AG04450 (cell line): ENCODE measurements around the gene TACC2. TPM values are rescaled to one million over a fixed set of nuclear protein-coding genes. Genes with fewer than 3 reads are reported as not detected.

Source experiments
- CTCF ChIA-PET: fragments of 300-600, 350-600 bp; formaldehyde crosslinking; extraction: SDS; loops from one replicate; lab custom pipeline; 2022; ENCODE audit warnings: antibody characterized with exemption, inconsistent platforms; lab: Charles Lee
- POLR2A ChIA-PET: fragments of 350-600 bp; formaldehyde crosslinking; extraction: SDS; loops from one replicate; lab custom pipeline; 2021; ENCODE audit warnings: antibody characterized with exemption, inconsistent platforms; lab: Yijun Ruan, JAX
- DNase-seq: peaks from one replicate; pipeline ENCODE4 v3.0.0-alpha.2; 2011; ENCODE audit warnings: low read depth, low spot score
- H3K27ac ChIP-seq: one replicate; pipeline ENCODE4 v1.5.1; 2012; ENCODE audit warnings: low read depth, low read length, control low read depth
- H3K27me3 ChIP-seq: one replicate; pipeline ENCODE4 v1.6.0; 2012; ENCODE audit warnings: low read length; ENCODE audit not compliant: control insufficient read depth, insufficient read depth
- H3K4me3 ChIP-seq: 2 replicates; pipeline ENCODE4 v1.5.1; 2011; ENCODE audit warnings: mild to moderate bottlenecking, low read depth, low read length, control low read depth
- H3K9me3 ChIP-seq: 2 replicates; pipeline ENCODE4 v1.5.1; 2012; ENCODE audit warnings: low read length; ENCODE audit not compliant: control insufficient read depth, insufficient read depth
- CTCF ChIP-seq: IDR thresholded peaks from 2 replicates; pipeline ENCODE4 v1.5.1; 2011; ENCODE audit warnings: low read depth, low read length, control low read depth, inconsistent platforms
- polyA plus RNA-seq: library from polyadenylated mRNA; depleted of rRNA; stranded (reverse); fragments of >200 nt; gene quantifications from 2 replicates; pipeline ENCODE4 v1.2.3, GENCODE V29; 2011

Gene TACC2
- polyA plus RNA-seq, 1 experiment, result 16.8 TPM

GRCh38 chr10:122207596-122207995 is 218.6 kb downstream of the TACC2 start:
- Histone ChIP-seq H3K27me3 (no peaks in the 10 kb centered on the region), H3K9me3 (no peaks in the 10 kb centered on the region), H3K4me3 (no peak overlapping the region), H3K27ac (no peak overlapping the region)
- CTCF ChIA-PET, result interaction anchor here (0.9 to 3.0 kb wide), 3 partner anchors 13 to 66 kb away, joined by 3 to 14 read pairs (median 3); no protein-coding TSS in a partner anchor
- DNase-seq, result peak; percentile 36
- TF ChIP-seq CTCF, result no peak
- POLR2A ChIA-PET, result interaction anchor here (0.6 to 0.9 kb wide), 2 partner anchors 25 to 58 kb away, joined by 3 to 5 read pairs; no protein-coding TSS in a partner anchor

GRCh38 chr10:122208571-122209430 is 219.8 kb downstream of the TACC2 start:
- ChIA-PET POLR2A (no interaction called here), CTCF (interaction anchor here (1.2 to 3.0 kb wide), 2 partner anchors 59 to 67 kb away, joined by 3 to 14 read pairs; no protein-coding TSS in a partner anchor)
- no peak for DNase-seq
- no peak overlapping the region for H3K4me3 ChIP-seq
- no peak for TF ChIP-seq CTCF
- no peak overlapping the region for H3K27ac ChIP-seq
- H3K27me3 ChIP-seq, result no peaks in the 10 kb centered on the region
- H3K9me3 ChIP-seq, result no peaks in the 10 kb centered on the region

GRCh38 chr10:122210481-122211265 is 221.7 kb downstream of the TACC2 start:
- ChIA-PET CTCF (no interaction called here), POLR2A (no interaction called here)
- H3K9me3 ChIP-seq, result no peaks in the 10 kb centered on the region

GRCh38 chr10:122213364-122213763 is 224.4 kb downstream of the TACC2 start:
- no peak for TF ChIP-seq CTCF
- no peak for DNase-seq
- ChIA-PET CTCF (no interaction called here), POLR2A (no interaction called here)
- H3K9me3 ChIP-seq, result no peaks in the 10 kb centered on the region
- H3K27ac ChIP-seq, result no peak overlapping the region
- H3K4me3 ChIP-seq, result no peak overlapping the region
- H3K27me3 ChIP-seq, result no peaks in the 10 kb centered on the region

More at GRCh38 chr10:122210481-122211265, 221.7 kb downstream of the TACC2 start:
- DNase-seq, result no peak
- no peak overlapping the region for H3K4me3 ChIP-seq
- no peaks in the 10 kb centered on the region for H3K27me3 ChIP-seq
- H3K27ac ChIP-seq, result no peak overlapping the region
- no peak for TF ChIP-seq CTCF
